ENCODE results near the gene HBA1. TPM values are rescaled to one million over a fixed set of nuclear protein-coding genes. Genes with fewer than 3 reads are reported as not detected.

HBA1 gene
- total and polyA plus RNA-seq, 2 donors (not counting 3 experiments of a cell fraction or from before 2014, with no cell fraction given): not detected

- peaks cover 24 to 61% of the 10 kb centered on the region in 2 experiments for H3K36me3 ChIP-seq (ENCODE audit: control insufficient read depth in 2 of 2, extremely low read depth in 1 of 2, insufficient read depth in 2 of 2, low read length in 2 of 2)
Observed at GRCh38 chr16:191831-192230, 15.4 kb downstream of the HBA1 start.

More at GRCh38 chr16:191831-192230, 15.4 kb downstream of the HBA1 start:
- DNase-seq (ENCODE audit: low read depth, low spot score) (no peak), FAIRE-seq (no peak)
- no peak overlapping the region for H3K9ac ChIP-seq (replicated peaks; ENCODE audit: extremely low read depth, insufficient read depth, low read length)
- no peak overlapping the region for H3K27ac ChIP-seq (ENCODE audit: insufficient read depth, low read depth, low read length)
- no peaks in the 10 kb centered on the region for H3K79me2 ChIP-seq (ENCODE audit: control insufficient read depth, insufficient read depth, low read length)
- no peak overlapping the region for H3K4me2 ChIP-seq (ENCODE audit: insufficient read depth, low read length)
- no peaks in the 10 kb centered on the region for H3K9me3 ChIP-seq (replicated peaks; ENCODE audit: control insufficient read depth, insufficient read depth, low read length)
- no peak for TF ChIP-seq MYC (IDR thresholded peaks at IDR 0.05; ENCODE audit: low read depth, low read length)
- TF ChIP-seq FOS (IDR thresholded peaks at IDR 0.05; ENCODE audit: borderline replicate concordance, insufficient read depth, low read length): no peak
- TF ChIP-seq, protein P1, sequence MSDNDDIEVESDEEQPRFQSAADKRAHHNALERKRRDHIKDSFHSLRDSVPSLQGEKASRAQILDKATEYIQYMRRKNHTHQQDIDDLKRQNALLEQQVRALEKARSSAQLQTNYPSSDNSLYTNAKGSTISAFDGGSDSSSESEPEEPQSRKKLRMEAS (IDR thresholded peaks at IDR 0.05; ENCODE audit: insufficient read depth, insufficient read length): no peak
- no peak for TF ChIP-seq CTCF (IDR thresholded peaks at IDR 0.05; ENCODE audit: extremely low read depth in 1 of 2, insufficient read depth in 1 of 2, low read depth in 1 of 2, low read length in 2 of 2)
- TF ChIP-seq JUN (IDR thresholded peaks at IDR 0.05; ENCODE audit: borderline replicate concordance, insufficient read depth, insufficient read length, low read depth): no peak
- no peak for TF ChIP-seq EZH2 (IDR thresholded peaks at IDR 0.05; ENCODE audit: borderline replicate concordance, low read depth, low read length, severe bottlenecking)
- no peak for TF ChIP-seq POLR2AphosphoS5 (IDR thresholded peaks at IDR 0.05; ENCODE audit: insufficient read depth, low read depth, low read length)
- no peak for TF ChIP-seq POLR2A (IDR thresholded peaks at IDR 0.05; ENCODE audit: low read depth, low read length)
- no peak for TF ChIP-seq GATA2 (IDR thresholded peaks at IDR 0.05; ENCODE audit: insufficient read depth, insufficient read length, low read depth, low read length)
- no peak overlapping the region for H2AFZ ChIP-seq (ENCODE audit: low read depth, low read length)
- no TSS peak for BruUV-seq (replicated peaks)
- H3K27me3 ChIP-seq (ENCODE audit: control insufficient read depth in 2 of 2, insufficient read depth in 2 of 2, low read length in 2 of 2): no peaks in the 10 kb centered on the region
- H3K4me1 ChIP-seq (ENCODE audit: control insufficient read depth, extremely low read depth, insufficient read depth, low read length): no peaks in the 10 kb centered on the region
- POLR2A ChIA-PET: interaction anchor here (0.6 kb wide), 1 partner anchor 9 kb away, joined by 6 read pairs; no protein-coding TSS in a partner anchor
- dilution Hi-C loops (cut with MboI; ENCODE audit: extremely low pct_ligation_motif_present, low sequenced_read_pairs) (no loop called here), intact Hi-C loops (cut with micrococcal nuclease) (no loop called here)
- CTCF ChIA-PET: interaction anchor here (0.8 to 1.4 kb wide), 5 partner anchors 11 to 171 kb away, joined by 3 to 4 read pairs (median 3); partner anchors contain the start of gene HBQ1
- no peak overlapping the region for H3K4me3 ChIP-seq (replicated peaks in 1 of 3; ENCODE audit: insufficient read depth in 1 of 3, low read depth in 1 of 3, low read length in 3 of 3)
- no peaks in the 10 kb centered on the region for H3K9me1 ChIP-seq (replicated peaks; ENCODE audit: control insufficient read depth, extremely low read depth, insufficient read depth, low read length)
- H4K20me1 ChIP-seq (replicated peaks; ENCODE audit: control insufficient read depth, extremely low read depth, insufficient read depth, low read length): no peaks in the 10 kb centered on the region

Measured in endothelial cell of umbilical vein (primary cell).